H9 (cell line): ENCODE results near the gene DNAJC11. TPM values are rescaled to one million over a fixed set of nuclear protein-coding genes. Genes with fewer than 3 reads are reported as not detected.

Experiments used
- DNase-seq: peaks from one replicate; pipeline ENCODE4 v3.0.0-alpha.2; 2017
- H2AFZ ChIP-seq: one replicate; pipeline ENCODE4 v1.6.1; 2013; ENCODE audit warnings: mild to moderate bottlenecking, low read length, control low read depth, moderate library complexity
- H2AK5ac ChIP-seq: 2 replicates; pipeline ENCODE4 v1.6.1; 2013; ENCODE audit warnings: low read length, control low read depth, mixed read lengths; ENCODE audit not compliant: insufficient read length
- H2BK120ac ChIP-seq: one replicate; pipeline ENCODE4 v1.6.1; 2013; ENCODE audit warnings: low read depth, mild to moderate bottlenecking, low read length, control low read depth, inconsistent platforms; ENCODE audit not compliant: poor library complexity, severe bottlenecking
- H2BK12ac ChIP-seq: 2 replicates; pipeline ENCODE4 v1.6.1; 2013; ENCODE audit warnings: low read length, control low read depth, mixed read lengths, low read depth; ENCODE audit not compliant: insufficient read length
- H2BK15ac ChIP-seq: 2 replicates; pipeline ENCODE4 v1.6.1; 2013; ENCODE audit warnings: low read depth, low read length, control low read depth
- H2BK20ac ChIP-seq: one replicate; pipeline ENCODE4 v1.6.1; 2013; ENCODE audit warnings: low read depth, mild to moderate bottlenecking, low read length, control low read depth, inconsistent platforms; ENCODE audit not compliant: poor library complexity, severe bottlenecking
- H2BK5ac ChIP-seq: 2 replicates; pipeline ENCODE4 v1.6.1; 2013; ENCODE audit warnings: low read length, control low read depth, mixed read lengths; ENCODE audit not compliant: insufficient read length
- H3K14ac ChIP-seq: 2 replicates; pipeline ENCODE4 v1.6.1; 2013; ENCODE audit warnings: low read length, control low read depth; ENCODE audit not compliant: insufficient read depth
- H3K18ac ChIP-seq: 2 replicates; pipeline ENCODE4 v1.6.1; 2013; ENCODE audit warnings: low read depth, mild to moderate bottlenecking, mixed read lengths, low read length, control low read depth; ENCODE audit not compliant: insufficient read length
- H3K23ac ChIP-seq: 2 replicates; pipeline ENCODE4 v1.6.1; 2013; ENCODE audit warnings: low read length, control low read depth, mixed read lengths, low read depth; ENCODE audit not compliant: insufficient read length
- H3K23me2 ChIP-seq: 2 replicates; pipeline ENCODE4 v1.6.1; 2013; ENCODE audit warnings: low read depth, mild to moderate bottlenecking, mixed read lengths, low read length, control low read depth; ENCODE audit not compliant: insufficient read length, poor library complexity, severe bottlenecking
- H3K27ac ChIP-seq: 2 replicates; pipeline ENCODE4 v1.5.1; 2013; ENCODE audit warnings: low read length, control low read depth, mixed read lengths, low read depth; ENCODE audit not compliant: insufficient read length
- H3K27me3 ChIP-seq: 2 replicates; pipeline ENCODE4 v1.6.1; 2013; ENCODE audit warnings: low read length, control low read depth, inconsistent platforms; ENCODE audit not compliant: insufficient read depth
- H3K4ac ChIP-seq: 2 replicates; pipeline ENCODE4 v1.6.1; 2013; ENCODE audit warnings: low read depth, mild to moderate bottlenecking, control low read depth, inconsistent platforms, low read length, moderate library complexity
- H3K4me1 ChIP-seq: 2 replicates; pipeline ENCODE4 v1.6.1; 2013; ENCODE audit warnings: low read length, control low read depth, inconsistent platforms; ENCODE audit not compliant: insufficient read depth
- H3K4me2 ChIP-seq: 2 replicates; pipeline ENCODE4 v1.6.1; 2013; ENCODE audit warnings: low read length, control low read depth, mixed read lengths; ENCODE audit not compliant: insufficient read length, insufficient read depth
- H3K56ac ChIP-seq: 2 replicates; pipeline ENCODE4 v1.6.1; 2013; ENCODE audit warnings: low read depth, mild to moderate bottlenecking, mixed read lengths, low read length, control low read depth; ENCODE audit not compliant: insufficient read length
- H3K79me1 ChIP-seq: 2 replicates; pipeline ENCODE4 v1.6.1; 2013; ENCODE audit warnings: low read depth, mild to moderate bottlenecking, moderate library complexity, low read length, control low read depth, inconsistent platforms; ENCODE audit not compliant: insufficient read depth, poor library complexity, severe bottlenecking
- H3K79me2 ChIP-seq: 2 replicates; pipeline ENCODE4 v1.6.1; 2013; ENCODE audit warnings: low read length, control low read depth, inconsistent platforms; ENCODE audit not compliant: insufficient read depth
- H3K9ac ChIP-seq: 2 replicates; pipeline ENCODE4 v1.6.1; 2013; ENCODE audit warnings: low read length, control low read depth, mixed read lengths; ENCODE audit not compliant: insufficient read length; ENCODE audit errors: extremely low read depth
- H3K9me3 ChIP-seq: one replicate; pipeline ENCODE4 v1.6.1; 2013; ENCODE audit warnings: low read depth, low read length, inconsistent platforms; ENCODE audit not compliant: control insufficient read depth
- H3T11ph ChIP-seq: one replicate; pipeline ENCODE4 v1.6.1; 2013; ENCODE audit warnings: mild to moderate bottlenecking, low read length, control low read depth, inconsistent platforms
- H4K20me1 ChIP-seq: one replicate; pipeline ENCODE4 v1.6.1; 2013; ENCODE audit not compliant: control insufficient read depth, insufficient read length, insufficient read depth
- H4K5ac ChIP-seq: 2 replicates; pipeline ENCODE4 v1.6.1; 2013; ENCODE audit warnings: low read depth, mild to moderate bottlenecking, mixed read lengths, low read length, control low read depth; ENCODE audit not compliant: insufficient read length
- H4K8ac ChIP-seq: replicated peaks from 2 replicates; pipeline ENCODE4 v1.6.1; 2013; ENCODE audit warnings: low read length, control low read depth, mixed read lengths, low read depth; ENCODE audit not compliant: insufficient read length
- H4K91ac ChIP-seq: 2 replicates; pipeline ENCODE4 v1.6.1; 2013; ENCODE audit warnings: low read depth, mild to moderate bottlenecking, moderate library complexity, mixed read lengths, low read length, control low read depth; ENCODE audit not compliant: insufficient read length
- H3K27ac Mint-ChIP-seq, 3 experiments: 2 replicates in 2 of 3; 3 replicates in 1 of 3; pipeline ENCODE4 v1.8.0; 2020 to 2021; ENCODE audit warnings: mixed read lengths in 3 of 3, mild to moderate bottlenecking in 1 of 3, moderate library complexity in 1 of 3
- H3K27me3 Mint-ChIP-seq: 2 replicates; pipeline ENCODE4 v1.8.0; 2021; ENCODE audit warnings: low read depth, mild to moderate bottlenecking, moderate library complexity, mixed read lengths
- H3K36me3 Mint-ChIP-seq, 3 experiments: 2 replicates in 2 of 3; 3 replicates in 1 of 3; pipeline ENCODE4 v1.8.0; 2020 to 2021; ENCODE audit warnings: low read depth in 3 of 3, mixed read lengths in 3 of 3; ENCODE audit not compliant: insufficient read depth in 1 of 3
- H3K4me1 Mint-ChIP-seq, 2 experiments: 2 replicates each; pipeline ENCODE4 v1.8.0; 2020; ENCODE audit warnings: mixed read lengths in 2 of 2
- H3K4me3 Mint-ChIP-seq, 2 experiments: 2 replicates in 1 of 2; 3 replicates in 1 of 2; pipeline ENCODE4 v1.8.0; 2020 to 2021; ENCODE audit warnings: mild to moderate bottlenecking in 2 of 2, mixed read lengths in 2 of 2, moderate library complexity in 1 of 2
- H3K9me3 Mint-ChIP-seq, 2 experiments: 2 replicates in 1 of 2; 3 replicates in 1 of 2; pipeline ENCODE4 v1.8.0; 2020; ENCODE audit warnings: mild to moderate bottlenecking in 2 of 2, mixed read lengths in 2 of 2, moderate library complexity in 1 of 2
- WGBS: extraction: QIAGEN DNeasy Blood & Tissue Kit; methylation state at CpG from one replicate; pipeline ENCODE4 v1.1.7; 2013; ENCODE audit warnings: missing lambda C conversion rate, low lambda C conversion rate, mixed read lengths; ENCODE audit not compliant: insufficient read length; ENCODE audit errors: extremely low coverage; 5-methylcytosine and 5-hydroxymethylcytosine counted together
- total RNA-seq: library from RNA; stranded (reverse); gene quantifications from 2 replicates; pipeline ENCODE4 v1.2.1, GENCODE V29; 2021
- TF ChIP-seq, protein P1 (sequence below): fragments of 200-600 bp; sonication (generic); conservative IDR thresholded peaks from 3 replicates; pipeline ENCODE4 v1.8.0; 2021; ENCODE audit warnings: antibody characterized with exemption, mild to moderate bottlenecking

Gene DNAJC11
- total RNA-seq, 1 experiment from 2014 or later, result 88.5 TPM

DNA sequence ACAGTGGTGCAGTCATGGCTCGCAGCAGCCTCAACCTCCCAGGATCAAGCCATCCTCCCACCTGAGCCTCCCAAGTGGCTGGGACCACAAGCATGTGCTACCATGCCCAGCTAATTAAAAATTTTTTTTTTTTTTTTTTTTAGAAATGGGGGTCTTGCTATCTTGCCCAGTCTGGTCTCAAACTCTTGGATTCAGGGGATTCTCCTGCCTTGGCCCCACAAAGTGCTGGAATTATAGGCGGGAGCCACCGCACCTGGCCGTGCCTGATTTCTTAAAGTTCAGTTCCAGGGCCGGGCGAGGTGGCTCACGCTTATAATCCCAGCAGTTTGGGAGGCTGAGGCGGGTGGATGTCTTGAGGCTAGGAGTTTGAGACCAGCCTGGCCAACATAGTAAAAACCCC lies 70.6 kb downstream of the DNAJC11 start:
- no peak overlapping the region for H3K14ac ChIP-seq
- no peak overlapping the region for H3K27ac Mint-ChIP-seq
- no peak overlapping the region for H3K4me3 Mint-ChIP-seq
- H2BK5ac ChIP-seq, result no peak overlapping the region
- no peak overlapping the region for H2BK15ac ChIP-seq
- no peak overlapping the region for H4K8ac ChIP-seq
- H3K4me1 Mint-ChIP-seq, result peaks cover 0 to 5% of the 10 kb centered on the region in 2 experiments; a peak in 2 of 4 replicates
- no peak overlapping the region for H2BK12ac ChIP-seq
- H3K18ac ChIP-seq, result no peak overlapping the region
- H3K9ac ChIP-seq, result no peak overlapping the region
- H2BK20ac ChIP-seq, result no peak overlapping the region
- no peak overlapping the region for H3K27ac ChIP-seq
- H3K27me3 Mint-ChIP-seq, result no peaks in the 10 kb centered on the region
- H3K4me1 ChIP-seq, result no peaks in the 10 kb centered on the region
- no peak overlapping the region for H4K5ac ChIP-seq
- no peaks in the 10 kb centered on the region for H3K9me3 ChIP-seq
- no peaks in the 10 kb centered on the region for H3K9me3 Mint-ChIP-seq
- no peak overlapping the region for H3T11ph ChIP-seq
- H2AFZ ChIP-seq, result no peak overlapping the region
- H2BK120ac ChIP-seq, result no peak overlapping the region
- DNase-seq, result no peak
- H3K23me2 ChIP-seq, result no peaks in the 10 kb centered on the region
- WGBS, result no CpG with 5 or more reads among the region's 8 CpGs
- no peak overlapping the region for H2AK5ac ChIP-seq
- H3K56ac ChIP-seq, result no peak overlapping the region
- H3K23ac ChIP-seq, result no peak overlapping the region
- no peaks in the 10 kb centered on the region for H4K20me1 ChIP-seq
- TF ChIP-seq, protein P1, sequence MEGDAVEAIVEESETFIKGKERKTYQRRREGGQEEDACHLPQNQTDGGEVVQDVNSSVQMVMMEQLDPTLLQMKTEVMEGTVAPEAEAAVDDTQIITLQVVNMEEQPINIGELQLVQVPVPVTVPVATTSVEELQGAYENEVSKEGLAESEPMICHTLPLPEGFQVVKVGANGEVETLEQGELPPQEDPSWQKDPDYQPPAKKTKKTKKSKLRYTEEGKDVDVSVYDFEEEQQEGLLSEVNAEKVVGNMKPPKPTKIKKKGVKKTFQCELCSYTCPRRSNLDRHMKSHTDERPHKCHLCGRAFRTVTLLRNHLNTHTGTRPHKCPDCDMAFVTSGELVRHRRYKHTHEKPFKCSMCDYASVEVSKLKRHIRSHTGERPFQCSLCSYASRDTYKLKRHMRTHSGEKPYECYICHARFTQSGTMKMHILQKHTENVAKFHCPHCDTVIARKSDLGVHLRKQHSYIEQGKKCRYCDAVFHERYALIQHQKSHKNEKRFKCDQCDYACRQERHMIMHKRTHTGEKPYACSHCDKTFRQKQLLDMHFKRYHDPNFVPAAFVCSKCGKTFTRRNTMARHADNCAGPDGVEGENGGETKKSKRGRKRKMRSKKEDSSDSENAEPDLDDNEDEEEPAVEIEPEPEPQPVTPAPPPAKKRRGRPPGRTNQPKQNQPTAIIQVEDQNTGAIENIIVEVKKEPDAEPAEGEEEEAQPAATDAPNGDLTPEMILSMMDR, result no peak
- no peaks in the 10 kb centered on the region for H3K79me1 ChIP-seq
- no peaks in the 10 kb centered on the region for H3K27me3 ChIP-seq
- H3K79me2 ChIP-seq, result 0 out of 2 replicates have a peak, but pooled peaks cover 2% of the 10 kb centered on the region
- H3K36me3 Mint-ChIP-seq, result peaks cover 19 to 79% (median 64%) of the 10 kb centered on the region in 3 experiments
- no peak overlapping the region for H4K91ac ChIP-seq
- no peak overlapping the region for H3K4ac ChIP-seq
- H3K4me2 ChIP-seq, result no peak overlapping the region
